K562 (cell line): ENCODE data around the gene CDK1. TPM values are rescaled to one million over a fixed set of nuclear protein-coding genes. Genes with fewer than 3 reads are reported as not detected.

Source experiments
- PRDM10 ChIP-seq: fragments of 450-650 bp; IDR thresholded peaks from 2 replicates; pipeline ENCODE4 v1.6.1; 2018; ENCODE audit not compliant: partially characterized antibody
- PURB ChIP-seq: sonication (generic); formaldehyde crosslinking; IDR thresholded peaks from 2 replicates; pipeline ENCODE4 v1.9.0; 2021; ENCODE audit warnings: low read depth, mild to moderate bottlenecking, missing genetic modification reagents
- SAP30 ChIP-seq: fragments of 200-600 bp; sonication (generic); IDR thresholded peaks from 2 replicates; pipeline ENCODE4 v1.6.1; 2012; ENCODE audit warnings: borderline replicate concordance, low read depth, mild to moderate bottlenecking, moderate library complexity, low read length, control low read depth, inconsistent platforms; ENCODE audit not compliant: insufficient read depth, poor library complexity, severe bottlenecking
- SIN3B ChIP-seq: fragments of 450-650 bp; IDR thresholded peaks from 2 replicates; pipeline ENCODE4 v1.6.1; 2017; ENCODE audit warnings: low read depth, mild to moderate bottlenecking, moderate library complexity
- ZBTB8A ChIP-seq: fragments of 450-650 bp; IDR thresholded peaks from 2 replicates; pipeline ENCODE4 v1.6.1; 2018; ENCODE audit warnings: mild to moderate bottlenecking, moderate library complexity; ENCODE audit not compliant: partially characterized antibody
- ZKSCAN1 ChIP-seq: fragments of 150-350 bp; IDR thresholded peaks from 2 replicates; pipeline ENCODE4 v1.6.1; 2016; ENCODE audit warnings: low read depth, low read length
- ZNF282 ChIP-seq: sonication (generic); formaldehyde crosslinking; IDR thresholded peaks from 2 replicates; pipeline ENCODE4 v1.8.1; 2023; ENCODE audit warnings: missing genetic modification reagents
- polyA plus RNA-seq, 8 experiments: library from polyadenylated mRNA; depleted of rRNA in 4 of 8; stranded (reverse) in 5 of 8; unstranded in 3 of 8; fragments of >200 nt; fragmentation: Nextera tagmentation in 2 of 8; fragmentation: Illumina TruSeq in 1 of 8; extraction: Ambion mirVana in 2 of 8; extraction: Trizol in 1 of 8; gene quantifications; 2 replicates each; pipeline versions ENCODE4 v1.2.1 to v1.2.3, GENCODE V29; 2011 to 2014; ENCODE audit warnings: inconsistent platforms in 1 of 8, missing spikeins in 1 of 8
- total RNA-seq, 7 experiments: library from RNA; depleted of rRNA in 6 of 7; stranded (reverse); fragments of >200 nt in 6 of 7; fragmentation: Illumina TruSeq in 2 of 7; extraction: Trizol in 2 of 7; gene quantifications; 2 replicates each; pipeline versions ENCODE4 v1.2.1 to v1.2.3, GENCODE V29; 2011 to 2021; ENCODE audit warnings: low replicate concordance in 1 of 7
- TF ChIP-seq, protein P1 (sequence below): fragments of 250-450 bp; sonication (Bioruptor Pico); IDR thresholded peaks from 2 replicates; pipeline ENCODE4 v1.8.0; 2021; ENCODE audit warnings: moderate library complexity, mild to moderate bottlenecking, inconsistent platforms
- TF ChIP-seq, protein P2 (sequence below): fragments of 450-650 bp; IDR thresholded peaks from 2 replicates; pipeline ENCODE4 v1.6.1; 2018; ENCODE audit warnings: mild to moderate bottlenecking, low read depth; ENCODE audit not compliant: partially characterized antibody
- TF ChIP-seq, protein P3 (sequence below): fragments of 150-350 bp; IDR thresholded peaks from 2 replicates; pipeline ENCODE4 v1.6.1; 2014; ENCODE audit warnings: low read depth, mild to moderate bottlenecking, low read length, borderline replicate concordance
- TF ChIP-seq, protein P4 (sequence below): fragments of 250-450 bp; sonication (Bioruptor Pico); IDR thresholded peaks from 2 replicates; pipeline ENCODE4 v1.4.0; 2020; ENCODE audit warnings: mild to moderate bottlenecking, moderate library complexity

Gene CDK1
- total and polyA plus RNA-seq, 9 of the 15 experiments (the other 6 are each of a cell fraction or from before 2014, with no cell fraction given) = 156 to 685 (median 236) TPM

GRCh38 chr10:60825520-60825919 is 47.2 kb downstream of the CDK1 start (continued):
- TF ChIP-seq, protein P1, sequence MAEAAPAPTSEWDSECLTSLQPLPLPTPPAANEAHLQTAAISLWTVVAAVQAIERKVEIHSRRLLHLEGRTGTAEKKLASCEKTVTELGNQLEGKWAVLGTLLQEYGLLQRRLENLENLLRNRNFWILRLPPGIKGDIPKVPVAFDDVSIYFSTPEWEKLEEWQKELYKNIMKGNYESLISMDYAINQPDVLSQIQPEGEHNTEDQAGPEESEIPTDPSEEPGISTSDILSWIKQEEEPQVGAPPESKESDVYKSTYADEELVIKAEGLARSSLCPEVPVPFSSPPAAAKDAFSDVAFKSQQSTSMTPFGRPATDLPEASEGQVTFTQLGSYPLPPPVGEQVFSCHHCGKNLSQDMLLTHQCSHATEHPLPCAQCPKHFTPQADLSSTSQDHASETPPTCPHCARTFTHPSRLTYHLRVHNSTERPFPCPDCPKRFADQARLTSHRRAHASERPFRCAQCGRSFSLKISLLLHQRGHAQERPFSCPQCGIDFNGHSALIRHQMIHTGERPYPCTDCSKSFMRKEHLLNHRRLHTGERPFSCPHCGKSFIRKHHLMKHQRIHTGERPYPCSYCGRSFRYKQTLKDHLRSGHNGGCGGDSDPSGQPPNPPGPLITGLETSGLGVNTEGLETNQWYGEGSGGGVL (CRISPR knock-in tag) = no peak
- TF ChIP-seq, protein P2, sequence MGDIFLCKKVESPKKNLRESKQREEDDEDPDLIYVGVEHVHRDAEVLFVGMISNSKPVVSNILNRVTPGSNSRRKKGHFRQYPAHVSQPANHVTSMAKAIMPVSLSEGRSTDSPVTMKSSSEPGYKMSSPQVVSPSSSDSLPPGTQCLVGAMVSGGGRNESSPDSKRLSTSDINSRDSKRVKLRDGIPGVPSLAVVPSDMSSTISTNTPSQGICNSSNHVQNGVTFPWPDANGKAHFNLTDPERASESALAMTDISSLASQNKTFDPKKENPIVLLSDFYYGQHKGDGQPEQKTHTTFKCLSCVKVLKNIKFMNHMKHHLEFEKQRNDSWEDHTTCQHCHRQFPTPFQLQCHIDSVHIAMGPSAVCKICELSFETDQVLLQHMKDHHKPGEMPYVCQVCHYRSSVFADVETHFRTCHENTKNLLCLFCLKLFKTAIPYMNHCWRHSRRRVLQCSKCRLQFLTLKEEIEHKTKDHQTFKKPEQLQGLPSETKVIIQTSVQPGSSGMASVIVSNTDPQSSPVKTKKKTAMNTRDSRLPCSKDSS = no peak
- no peak for TF ChIP-seq ZBTB8A
- TF ChIP-seq SAP30 = no peak
- TF ChIP-seq, protein P3, sequence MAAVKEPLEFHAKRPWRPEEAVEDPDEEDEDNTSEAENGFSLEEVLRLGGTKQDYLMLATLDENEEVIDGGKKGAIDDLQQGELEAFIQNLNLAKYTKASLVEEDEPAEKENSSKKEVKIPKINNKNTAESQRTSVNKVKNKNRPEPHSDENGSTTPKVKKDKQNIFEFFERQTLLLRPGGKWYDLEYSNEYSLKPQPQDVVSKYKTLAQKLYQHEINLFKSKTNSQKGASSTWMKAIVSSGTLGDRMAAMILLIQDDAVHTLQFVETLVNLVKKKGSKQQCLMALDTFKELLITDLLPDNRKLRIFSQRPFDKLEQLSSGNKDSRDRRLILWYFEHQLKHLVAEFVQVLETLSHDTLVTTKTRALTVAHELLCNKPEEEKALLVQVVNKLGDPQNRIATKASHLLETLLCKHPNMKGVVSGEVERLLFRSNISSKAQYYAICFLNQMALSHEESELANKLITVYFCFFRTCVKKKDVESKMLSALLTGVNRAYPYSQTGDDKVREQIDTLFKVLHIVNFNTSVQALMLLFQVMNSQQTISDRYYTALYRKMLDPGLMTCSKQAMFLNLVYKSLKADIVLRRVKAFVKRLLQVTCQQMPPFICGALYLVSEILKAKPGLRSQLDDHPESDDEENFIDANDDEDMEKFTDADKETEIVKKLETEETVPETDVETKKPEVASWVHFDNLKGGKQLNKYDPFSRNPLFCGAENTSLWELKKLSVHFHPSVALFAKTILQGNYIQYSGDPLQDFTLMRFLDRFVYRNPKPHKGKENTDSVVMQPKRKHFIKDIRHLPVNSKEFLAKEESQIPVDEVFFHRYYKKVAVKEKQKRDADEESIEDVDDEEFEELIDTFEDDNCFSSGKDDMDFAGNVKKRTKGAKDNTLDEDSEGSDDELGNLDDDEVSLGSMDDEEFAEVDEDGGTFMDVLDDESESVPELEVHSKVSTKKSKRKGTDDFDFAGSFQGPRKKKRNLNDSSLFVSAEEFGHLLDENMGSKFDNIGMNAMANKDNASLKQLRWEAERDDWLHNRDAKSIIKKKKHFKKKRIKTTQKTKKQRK = no peak
- TF ChIP-seq PURB (CRISPR knock-in tag) = no peak
- TF ChIP-seq, protein P4, sequence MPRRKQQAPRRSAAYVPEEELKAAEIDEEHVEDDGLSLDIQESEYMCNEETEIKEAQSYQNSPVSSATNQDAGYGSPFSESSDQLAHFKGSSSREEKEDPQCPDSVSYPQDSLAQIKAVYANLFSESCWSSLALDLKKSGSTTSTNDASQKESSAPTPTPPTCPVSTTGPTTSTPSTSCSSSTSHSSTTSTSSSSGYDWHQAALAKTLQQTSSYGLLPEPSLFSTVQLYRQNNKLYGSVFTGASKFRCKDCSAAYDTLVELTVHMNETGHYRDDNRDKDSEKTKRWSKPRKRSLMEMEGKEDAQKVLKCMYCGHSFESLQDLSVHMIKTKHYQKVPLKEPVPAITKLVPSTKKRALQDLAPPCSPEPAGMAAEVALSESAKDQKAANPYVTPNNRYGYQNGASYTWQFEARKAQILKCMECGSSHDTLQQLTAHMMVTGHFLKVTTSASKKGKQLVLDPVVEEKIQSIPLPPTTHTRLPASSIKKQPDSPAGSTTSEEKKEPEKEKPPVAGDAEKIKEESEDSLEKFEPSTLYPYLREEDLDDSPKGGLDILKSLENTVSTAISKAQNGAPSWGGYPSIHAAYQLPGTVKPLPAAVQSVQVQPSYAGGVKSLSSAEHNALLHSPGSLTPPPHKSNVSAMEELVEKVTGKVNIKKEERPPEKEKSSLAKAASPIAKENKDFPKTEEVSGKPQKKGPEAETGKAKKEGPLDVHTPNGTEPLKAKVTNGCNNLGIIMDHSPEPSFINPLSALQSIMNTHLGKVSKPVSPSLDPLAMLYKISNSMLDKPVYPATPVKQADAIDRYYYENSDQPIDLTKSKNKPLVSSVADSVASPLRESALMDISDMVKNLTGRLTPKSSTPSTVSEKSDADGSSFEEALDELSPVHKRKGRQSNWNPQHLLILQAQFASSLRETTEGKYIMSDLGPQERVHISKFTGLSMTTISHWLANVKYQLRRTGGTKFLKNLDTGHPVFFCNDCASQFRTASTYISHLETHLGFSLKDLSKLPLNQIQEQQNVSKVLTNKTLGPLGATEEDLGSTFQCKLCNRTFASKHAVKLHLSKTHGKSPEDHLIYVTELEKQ (CRISPR knock-in tag) = no peak
- peak; percentile 61; the same call in 1 of the 2 replicates for TF ChIP-seq ZKSCAN1
- TF ChIP-seq ZNF282 = no peak
- TF ChIP-seq SIN3B = no peak
- no peak for TF ChIP-seq PRDM10
